Activated CD8-positive, alpha-beta memory T cell treated with anti-CD3 and anti-CD28 coated beads, Interleukin-2, amount 50 U/mL, for 1 hour (primary cell): Measurements from ENCODE around the gene FMNL1.

ENCODE experiments used
- DNase-seq: peaks from one replicate; pipeline ENCODE4 v3.0.0-alpha.2; 2020; ENCODE audit errors: extremely low read depth

Gene FMNL1

DNA sequence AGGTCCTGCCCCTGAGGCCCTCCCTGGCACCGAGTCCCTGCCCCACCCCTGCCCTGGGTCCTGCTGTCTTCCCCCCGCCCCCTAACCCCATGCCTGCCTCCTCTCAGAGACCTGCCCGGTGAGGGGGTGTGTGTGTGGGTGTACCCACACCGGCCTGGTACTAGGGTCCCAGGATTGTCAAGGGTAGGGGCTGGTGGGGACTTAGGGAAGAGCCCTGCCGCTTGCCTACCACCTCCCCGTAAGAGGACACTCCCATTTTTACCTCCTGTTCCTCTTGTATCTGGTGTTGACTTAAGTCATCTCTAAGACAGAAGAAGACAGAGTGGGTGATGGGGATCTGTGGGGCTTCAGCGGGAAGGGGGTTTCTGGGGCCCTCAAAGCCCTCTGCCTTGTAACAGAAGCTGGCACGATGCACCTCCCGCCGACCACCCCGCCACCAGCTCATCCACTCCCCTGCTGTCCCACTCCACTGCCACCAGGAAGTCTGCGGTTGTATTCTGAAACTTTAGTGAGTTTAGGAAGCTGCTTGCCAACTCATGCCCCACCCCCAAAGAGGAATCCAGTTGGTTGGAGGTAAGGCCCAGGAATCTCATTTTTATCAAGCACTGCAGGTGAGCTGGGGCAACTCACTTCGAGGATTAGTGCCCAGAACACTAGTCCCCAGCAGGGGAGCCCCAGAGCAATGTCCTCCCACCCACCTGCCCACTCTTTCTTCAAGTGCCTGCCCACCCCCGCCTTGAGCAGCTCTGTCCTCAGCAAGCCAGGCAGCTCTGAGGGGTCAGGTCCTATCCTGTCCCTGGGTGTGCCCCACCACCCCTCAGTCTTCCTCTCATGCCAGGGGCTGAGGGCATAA lies 34.7 kb downstream of the FMNL1 start:
- no peak for DNase-seq

DNA sequence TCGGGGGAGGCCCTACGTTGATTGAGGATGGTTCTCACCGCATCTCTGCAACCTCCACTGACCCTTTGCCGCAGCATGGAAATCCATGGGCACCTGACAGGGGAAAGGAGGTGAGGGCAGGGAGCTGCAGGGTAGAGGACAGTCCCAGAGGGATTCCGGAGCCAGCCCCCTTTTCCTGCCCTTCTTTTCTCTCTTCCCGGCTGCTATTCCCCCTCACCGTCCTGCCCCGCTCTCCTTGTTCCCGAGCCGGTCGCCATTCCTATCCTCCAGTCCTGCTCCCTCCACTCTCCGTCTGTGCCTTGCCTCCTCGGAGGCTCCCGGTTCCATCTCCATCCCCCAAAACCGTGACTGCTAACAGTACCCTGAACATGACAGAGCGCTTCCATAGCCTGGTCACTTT lies 35.4 kb downstream of the FMNL1 start:
- DNase-seq, result no peak

DNA sequence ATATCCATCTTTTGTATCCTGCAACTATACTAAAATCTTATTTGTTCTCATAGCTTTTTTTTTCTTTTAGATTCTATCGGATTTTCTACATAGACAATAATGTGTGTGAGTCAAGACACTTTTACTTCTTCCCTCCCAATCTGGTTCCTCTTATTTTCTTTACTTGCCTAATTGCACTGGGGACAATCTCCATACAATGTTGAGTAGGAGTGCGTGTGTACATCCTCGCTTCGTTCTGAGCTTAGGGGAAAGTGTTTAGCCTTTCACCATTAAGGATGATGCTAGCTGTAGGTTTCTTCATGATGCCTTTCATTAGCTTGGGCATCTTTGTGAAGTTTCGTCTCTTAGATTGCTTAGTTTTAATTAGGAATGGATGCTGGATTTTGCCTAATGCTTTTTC lies 37.3 kb downstream of the FMNL1 start:
- DNase-seq, result no peak

DNA sequence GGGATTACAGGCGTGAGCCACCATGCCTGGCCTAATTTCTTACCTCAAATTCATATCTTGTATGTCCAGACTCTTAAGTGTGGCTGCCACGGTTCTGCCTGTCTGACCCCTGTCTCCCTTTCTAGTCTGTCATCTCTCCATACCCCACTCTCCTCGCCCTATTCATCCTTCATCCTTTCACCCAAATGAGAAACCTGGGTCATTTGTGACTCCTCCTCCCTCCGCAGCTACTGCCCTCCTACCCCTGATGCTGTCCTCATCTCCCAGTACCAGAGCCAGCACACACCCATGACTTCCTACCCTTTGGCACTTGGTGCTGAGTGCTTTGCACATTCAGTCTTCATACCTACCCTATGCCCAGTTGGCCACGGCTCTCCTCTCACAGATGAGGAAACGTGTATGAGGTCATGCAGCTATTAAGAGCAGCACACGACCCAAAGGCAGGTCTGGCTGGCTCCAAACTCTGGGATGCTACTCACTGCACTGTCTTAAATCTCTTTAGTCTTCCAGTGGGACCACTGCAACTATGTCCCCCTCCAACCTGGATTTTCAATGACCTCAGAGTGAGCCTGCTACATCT lies 38.6 kb downstream of the FMNL1 start:
- DNase-seq, result no peak

DNA sequence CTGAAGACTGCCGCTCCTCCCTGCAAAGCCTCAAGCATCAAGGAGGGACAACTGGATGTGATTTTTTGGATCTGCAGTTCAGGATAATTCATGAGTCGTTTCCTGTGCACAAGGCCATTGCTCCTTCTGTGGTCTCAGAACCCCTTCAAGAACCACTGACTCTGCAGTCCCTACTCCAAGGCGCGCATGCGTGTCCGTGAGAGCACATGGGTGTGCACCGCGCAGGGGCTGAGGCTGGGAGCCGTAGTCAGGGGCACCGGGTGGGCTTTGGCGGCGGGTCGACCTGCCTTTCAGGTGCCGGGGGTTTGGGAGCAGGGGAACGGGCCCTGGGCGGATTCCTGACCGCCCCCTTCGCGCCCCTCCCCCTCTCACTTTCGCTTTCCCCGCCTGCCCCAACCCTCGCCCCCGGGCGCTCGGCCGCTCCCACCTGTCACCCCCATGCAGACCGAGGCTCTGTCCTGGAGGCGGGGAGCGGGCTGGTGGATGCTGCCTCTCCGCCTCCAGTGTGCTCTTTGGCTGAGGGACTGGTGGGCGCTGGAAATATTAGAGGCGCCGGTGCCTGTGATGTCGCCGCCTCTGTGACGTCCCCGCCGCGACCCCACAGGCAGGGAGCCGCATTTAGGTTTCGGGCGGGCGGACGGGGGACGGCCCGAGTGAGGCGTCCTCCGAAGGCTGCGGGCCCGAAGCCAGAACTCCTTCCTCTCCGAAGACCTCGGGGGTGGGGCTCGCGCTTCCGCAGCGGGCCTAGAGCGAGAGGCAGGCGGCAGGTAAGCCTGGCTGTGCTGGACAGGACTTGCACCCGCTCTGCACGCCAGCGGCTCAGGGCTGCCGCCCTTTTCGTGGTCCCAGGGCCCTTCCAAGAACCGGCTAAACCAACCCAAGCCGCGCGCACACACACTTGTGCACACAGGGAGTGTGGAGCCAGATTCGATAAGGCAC lies 40.2 kb downstream of the FMNL1 start, which contains the start of gene SPATA32:
SPATA32 (minus strand) TSS at position 518 of the 939 bp plus-strand sequence; CDS start at position 440, 78 bp downstream.
- DNase-seq, result no peak

DNA sequence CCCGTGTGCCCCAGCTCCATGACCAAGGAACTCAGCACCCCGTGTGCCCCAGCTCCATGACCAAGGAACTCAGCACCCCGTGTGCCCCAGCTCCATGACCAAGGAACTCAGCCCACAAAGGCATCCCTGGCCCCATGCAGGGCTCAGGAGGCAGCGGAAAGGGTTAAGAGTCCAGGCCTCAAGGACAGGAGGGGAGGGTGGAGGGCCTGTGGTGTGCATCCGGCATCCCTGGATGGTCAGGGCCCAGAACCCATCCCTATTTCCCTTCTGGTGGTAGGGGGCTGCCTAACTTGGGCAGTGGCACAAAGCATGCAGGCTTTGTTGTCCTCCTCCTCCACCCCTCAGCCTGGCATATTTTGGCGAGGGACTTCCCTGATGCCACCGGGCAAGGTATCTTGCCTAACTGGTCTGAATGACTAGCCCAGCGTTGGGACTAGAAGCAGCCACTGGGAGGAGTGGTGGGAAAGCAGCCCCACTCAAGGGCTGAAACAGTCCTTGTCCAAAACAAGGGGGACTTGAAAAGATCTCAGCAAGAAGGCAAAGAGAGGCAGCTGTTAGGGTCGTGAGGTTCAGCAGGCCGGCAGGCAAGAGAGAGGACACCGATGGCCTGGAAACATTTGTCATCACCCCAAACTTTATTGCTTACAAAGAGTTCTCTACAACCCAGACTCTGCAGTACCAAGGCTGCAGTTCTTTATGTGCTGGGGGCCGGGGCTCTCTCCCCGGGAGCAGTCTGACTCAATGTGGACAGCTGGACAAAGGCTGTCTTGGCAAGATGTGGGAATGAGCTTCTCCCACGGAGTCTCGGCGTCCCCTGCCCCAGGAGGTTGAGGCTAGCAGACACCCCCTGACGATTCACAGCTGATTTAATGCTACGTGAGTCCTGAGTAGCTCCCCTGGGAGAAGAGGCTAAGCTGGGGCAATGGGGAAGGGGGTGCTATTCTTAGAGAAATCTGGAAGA lies 41.1 kb downstream of the FMNL1 start:
- no peak for DNase-seq

DNA sequence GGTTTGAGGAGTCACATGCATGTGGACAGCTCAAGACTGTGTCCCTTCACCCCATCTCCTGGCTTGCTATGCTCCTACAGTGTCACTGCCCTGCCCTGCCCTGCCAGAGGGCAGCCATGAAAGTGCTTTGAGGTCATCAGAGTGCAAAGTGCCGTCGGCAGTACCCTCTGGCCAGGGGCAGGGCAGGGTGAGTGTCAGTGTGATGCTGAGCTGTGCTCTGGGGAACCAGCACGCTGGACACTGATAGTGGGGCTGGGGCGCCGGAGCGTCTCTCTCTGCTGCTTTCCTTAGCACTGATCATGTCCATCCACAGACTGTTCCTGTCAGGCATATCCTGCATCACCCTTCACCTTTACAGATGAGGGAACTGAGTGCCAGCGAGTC lies 41.8 kb downstream of the FMNL1 start:
- DNase-seq, result no peak

DNA sequence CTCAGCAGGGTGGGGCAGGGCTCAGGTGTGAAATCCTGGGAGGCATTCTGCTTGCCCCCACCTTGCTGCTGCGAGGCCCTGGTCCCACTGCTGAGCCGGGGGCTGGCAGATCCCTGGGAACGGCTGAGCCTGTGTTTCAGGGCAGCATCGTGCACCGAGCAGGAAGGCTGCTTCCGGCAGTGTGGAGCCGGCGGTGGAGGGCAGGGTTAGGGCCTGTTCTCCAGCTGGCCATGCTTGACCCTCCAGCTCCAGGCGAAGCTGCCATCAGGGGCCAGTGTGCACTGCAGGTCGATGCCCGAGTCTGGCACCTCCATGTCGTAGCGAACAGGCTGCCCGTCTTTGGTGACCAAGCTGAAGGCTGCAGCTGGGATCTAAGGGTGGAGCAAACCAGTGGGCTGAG lies 42.7 kb downstream of the FMNL1 start:
- DNase-seq, result no peak

DNA sequence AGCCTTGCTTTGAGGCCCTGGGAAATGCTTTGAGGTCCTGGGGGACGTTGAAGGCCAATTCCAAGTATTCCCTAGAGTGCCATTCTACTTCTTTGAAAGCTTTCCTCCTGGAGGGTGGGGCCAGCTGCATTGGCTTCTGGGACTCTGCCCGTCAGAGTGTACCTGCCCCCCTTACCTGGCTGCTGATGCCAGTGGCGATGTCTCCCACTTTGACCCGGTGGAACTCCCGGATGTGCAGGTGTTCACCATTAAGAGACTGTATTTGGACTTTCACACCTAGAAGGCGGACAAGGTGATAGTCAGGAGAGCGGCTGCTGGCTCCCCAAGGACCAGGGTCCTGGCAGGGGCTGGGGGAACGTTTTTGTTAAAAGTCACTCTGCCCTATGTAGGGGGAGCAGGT lies 43.3 kb downstream of the FMNL1 start:
- no peak for DNase-seq

DNA sequence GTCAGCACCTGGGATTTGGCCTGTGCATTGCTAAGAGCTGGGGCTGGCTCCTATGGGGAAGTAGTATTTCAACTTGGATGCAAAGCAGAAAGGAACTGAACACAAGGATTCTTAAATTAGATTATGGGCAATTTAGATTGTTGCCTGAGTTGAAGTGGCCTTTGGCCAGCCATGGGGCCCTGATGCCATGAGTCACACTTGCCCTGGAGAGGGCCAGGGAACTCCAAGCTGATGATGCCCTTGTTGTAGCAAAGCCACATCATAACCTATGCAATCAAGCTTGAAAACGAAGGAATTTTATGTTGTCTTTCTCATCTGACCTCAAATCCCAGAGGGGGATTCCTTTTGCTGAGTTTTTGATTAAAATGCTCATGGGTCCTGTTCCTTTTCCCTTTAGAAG lies 44.1 kb downstream of the FMNL1 start:
- no peak for DNase-seq

DNA sequence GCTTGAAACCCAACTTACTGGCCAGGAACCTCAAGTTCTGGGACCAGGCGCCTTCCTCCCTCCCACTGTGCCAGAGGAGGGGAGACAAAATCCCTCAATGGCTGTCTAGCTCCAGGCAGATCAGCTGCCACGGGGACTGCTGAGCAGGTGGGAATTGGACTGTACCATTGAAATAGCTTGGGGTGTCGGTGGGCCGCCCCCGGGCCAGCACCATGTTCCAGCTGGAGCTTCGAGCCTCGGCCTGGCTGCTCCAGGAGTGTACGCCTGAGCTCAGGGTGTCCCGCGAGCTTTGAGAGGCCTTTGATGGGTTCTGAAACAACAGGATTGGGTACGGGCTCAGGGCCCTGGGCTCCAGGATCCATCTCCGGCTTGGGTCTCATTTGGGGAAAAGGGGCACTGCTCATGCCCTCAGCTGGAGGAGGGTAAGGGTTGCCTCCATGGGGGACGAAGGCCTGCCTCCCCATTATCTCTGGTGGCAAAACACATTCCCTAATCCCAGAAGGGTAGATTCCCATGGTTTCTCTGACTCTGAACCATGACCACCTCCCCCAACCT lies 44.8 kb downstream of the FMNL1 start:
- DNase-seq, result no peak

DNA sequence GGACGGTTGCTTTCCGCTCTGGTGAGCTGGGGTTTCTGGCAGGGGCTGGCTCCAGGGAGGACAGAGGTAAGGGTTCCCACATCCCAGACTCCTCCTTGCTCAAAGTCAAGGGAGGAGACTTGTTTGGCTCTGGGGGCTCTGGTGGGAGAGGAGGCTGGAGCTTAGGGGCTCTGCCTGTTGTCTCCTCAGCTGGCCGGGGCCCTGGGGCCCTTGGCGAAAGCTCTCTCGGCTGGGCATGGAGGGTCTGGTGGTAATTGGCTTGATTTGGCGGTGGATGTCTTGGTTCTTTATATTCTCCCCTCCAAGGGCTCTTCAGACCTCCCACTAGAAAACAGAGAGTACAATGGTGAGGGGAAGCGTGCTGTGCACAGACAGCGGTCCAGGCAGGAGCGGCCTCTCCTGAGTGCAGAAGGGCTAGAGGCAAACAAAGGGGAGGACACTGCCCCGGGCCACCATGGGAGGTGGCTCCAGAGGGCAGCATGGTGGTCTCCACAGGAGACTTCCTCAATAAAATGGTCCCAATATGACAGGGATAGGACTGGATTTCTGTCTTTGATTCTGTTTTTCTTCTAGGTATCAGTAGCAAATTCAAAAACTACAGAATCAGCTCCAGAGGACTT lies 45.9 kb downstream of the FMNL1 start:
- DNase-seq, result no peak

DNA sequence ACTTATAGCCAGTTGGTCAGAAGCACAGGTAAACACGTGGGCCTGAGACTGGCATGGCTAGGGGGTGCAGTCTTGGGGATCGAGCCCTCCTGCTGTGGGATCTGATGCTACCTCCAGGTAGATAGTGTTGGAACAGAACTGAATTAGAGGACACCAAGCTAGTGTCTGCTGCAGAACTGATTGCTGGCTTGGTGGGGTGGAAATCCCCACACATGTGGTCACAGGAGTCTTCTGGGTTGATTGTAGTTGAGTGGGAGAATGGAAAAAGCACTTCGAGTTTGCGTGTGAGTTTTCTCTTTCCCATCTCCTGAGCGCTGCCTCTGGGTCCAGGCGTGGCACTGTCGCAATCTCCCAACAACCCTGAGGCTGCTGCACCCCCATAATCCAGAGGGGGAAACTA lies 48.2 kb downstream of the FMNL1 start:
- no peak for DNase-seq

DNA sequence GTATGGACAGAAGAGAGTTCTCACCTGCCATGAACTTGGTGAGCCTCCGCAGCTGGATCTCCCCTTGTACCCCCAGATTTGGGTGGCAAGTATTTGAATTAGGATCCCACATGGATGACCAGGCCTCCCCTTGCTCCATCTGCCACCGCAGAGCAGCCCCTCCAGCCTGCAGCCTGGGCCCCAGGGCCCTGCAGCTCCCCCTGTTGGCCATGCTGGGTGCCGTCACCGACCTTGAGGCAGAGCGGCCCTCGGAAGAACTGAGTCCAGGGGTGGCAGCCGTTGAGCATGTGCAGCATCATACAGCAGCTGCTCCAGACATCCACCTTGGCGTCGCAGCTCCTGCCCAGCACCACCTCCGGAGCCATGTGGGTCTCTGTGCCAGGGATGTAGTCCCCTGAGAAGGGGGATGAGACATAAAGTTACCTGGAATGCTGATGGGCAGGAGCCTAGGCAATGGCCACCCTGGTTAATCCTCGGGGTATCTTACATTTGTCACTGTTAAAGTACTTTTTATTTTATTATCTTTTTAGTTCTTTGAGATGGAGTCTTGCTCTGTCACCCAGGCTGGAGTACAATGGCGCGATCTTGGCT lies 49.2 kb downstream of the FMNL1 start:
- DNase-seq, result no peak

DNA sequence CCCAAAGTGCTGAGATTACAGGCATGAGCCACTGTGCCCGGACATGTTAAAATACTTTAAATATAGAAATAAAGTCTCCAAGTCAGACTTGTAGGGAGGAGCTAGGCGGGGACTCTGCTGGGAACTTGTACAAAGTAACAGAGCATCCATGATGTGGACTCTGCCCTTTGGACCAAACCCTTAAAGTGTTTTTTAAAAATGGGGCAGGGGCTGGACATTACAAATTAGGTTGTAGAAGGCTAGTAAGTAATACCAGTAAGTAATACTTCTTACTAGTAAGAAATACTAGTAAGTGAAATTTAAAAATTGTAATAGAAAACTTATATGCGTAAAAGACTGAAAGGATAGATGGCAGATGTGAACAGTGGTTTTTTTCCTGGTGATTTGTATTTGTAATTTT lies 49.9 kb downstream of the FMNL1 start:
- no peak for DNase-seq

DNA sequence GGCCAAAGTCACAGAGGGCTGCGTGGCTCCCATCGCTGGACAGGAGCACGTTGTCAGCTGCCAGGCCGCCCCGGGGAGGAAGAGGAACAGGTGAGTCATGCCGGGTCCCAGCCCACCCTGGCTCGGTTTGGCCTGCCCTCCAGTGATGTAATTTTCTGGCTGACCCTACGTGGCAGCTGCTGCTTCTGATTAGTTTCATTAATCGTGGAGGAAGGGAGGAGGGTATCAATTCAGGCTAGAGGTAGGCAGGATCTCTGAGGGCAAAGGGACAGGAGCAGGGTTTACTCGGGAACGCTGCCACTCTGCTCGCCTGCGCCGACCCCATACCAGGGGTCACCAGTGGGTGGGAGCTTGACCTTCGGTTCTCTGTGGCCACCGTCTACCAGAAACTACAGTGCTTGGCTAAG lies 51.9 kb downstream of the FMNL1 start:
- DNase-seq, result no peak

DNA sequence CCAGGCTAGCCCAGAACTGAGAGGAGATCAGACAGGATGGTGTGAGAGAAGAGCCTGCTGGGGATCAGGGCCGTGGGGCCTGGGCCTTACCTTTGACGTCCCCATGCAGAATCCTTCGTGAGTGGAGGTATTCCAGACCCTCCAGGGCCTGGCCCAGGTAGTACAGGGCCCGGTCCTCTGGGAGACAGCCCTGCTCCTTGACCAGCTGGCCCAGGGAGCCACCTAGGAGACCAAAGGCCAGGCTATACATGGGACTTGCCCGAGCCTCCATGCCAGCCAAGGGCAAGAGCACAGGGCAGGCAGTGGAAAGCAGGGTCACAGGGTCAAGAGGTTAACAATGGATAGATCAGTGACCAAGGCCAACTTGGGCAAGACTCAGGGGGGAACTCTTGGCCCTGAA lies 52.3 kb downstream of the FMNL1 start:
- DNase-seq, result no peak

DNA sequence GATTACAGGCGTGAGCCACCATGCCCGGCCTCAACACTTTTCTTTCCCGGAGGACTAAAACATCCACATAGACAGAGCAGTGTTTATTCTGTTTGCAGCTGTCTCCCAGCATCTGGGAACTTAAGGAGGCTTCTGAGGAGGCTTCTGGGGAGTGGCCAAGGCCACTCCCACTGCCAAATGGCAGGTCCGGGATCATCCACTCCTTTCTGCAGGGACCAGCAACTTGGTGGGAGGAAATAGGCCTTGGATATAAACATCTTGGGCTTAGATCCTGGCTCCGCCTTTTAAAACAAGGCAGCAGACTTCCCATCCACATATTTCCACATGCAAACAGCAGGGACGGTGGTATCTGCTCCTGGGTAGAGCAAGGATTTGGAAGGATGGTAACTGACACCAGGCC lies 54.3 kb downstream of the FMNL1 start:
- DNase-seq, result no peak

DNA sequence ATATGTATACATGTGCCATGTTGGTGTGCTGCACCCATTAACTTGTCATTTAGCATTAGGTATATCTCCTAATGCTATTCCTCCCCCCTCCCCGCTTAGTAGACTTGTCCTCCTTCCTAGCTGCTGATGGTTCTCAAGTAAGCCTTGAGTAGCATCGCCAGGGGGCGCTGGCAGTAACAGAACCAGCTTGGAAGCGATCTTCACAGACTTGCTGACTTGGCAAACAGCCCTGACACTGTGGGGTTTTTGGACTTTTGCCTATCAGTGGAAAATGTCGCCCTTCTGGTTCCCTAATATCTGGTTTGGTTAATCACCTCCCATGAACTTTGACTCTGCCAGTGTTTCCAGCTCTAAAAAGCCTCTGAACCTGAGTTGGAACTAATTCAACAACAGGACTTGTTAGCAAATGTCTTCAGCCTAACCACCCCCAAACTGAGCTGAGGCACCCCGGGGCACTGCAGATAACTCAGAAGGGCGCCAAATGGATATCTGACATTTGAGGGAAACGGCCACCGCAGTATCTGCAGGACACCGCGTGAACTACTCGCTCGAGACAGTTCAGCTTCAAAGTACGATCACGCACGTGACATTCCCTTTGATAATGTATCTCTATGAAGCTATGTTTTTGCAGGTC lies 55.6 kb downstream of the FMNL1 start:
- peak; percentile 82 for DNase-seq

DNA sequence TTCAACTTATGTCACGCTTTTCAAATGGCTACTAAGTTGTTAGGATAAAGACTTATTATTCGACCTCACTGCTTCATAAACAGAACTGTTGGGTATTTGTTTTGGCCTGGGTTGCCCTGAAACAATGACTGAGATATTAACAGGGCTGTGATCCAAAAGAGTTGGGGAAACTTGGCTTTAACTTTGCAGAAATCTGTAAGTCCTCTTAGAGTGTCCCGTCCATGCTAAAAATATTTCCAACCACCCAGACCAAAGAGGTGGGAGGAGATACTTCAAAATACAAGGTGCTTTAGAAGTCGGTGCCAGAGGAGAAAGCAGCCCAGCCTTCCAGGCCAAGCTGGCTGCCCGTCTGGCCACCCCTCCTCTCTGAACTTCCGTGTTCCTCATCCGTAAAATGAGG lies 56.3 kb downstream of the FMNL1 start:
- no peak for DNase-seq
